ENCODE measurements around the gene WFIKKN2. TPM values are rescaled to one million over a fixed set of nuclear protein-coding genes. Genes with fewer than 3 reads are reported as not detected.

WFIKKN2 gene
- total and polyA plus RNA-seq, 7 donors: 0.09 to 3.4 (median 0.32) TPM

DNA sequence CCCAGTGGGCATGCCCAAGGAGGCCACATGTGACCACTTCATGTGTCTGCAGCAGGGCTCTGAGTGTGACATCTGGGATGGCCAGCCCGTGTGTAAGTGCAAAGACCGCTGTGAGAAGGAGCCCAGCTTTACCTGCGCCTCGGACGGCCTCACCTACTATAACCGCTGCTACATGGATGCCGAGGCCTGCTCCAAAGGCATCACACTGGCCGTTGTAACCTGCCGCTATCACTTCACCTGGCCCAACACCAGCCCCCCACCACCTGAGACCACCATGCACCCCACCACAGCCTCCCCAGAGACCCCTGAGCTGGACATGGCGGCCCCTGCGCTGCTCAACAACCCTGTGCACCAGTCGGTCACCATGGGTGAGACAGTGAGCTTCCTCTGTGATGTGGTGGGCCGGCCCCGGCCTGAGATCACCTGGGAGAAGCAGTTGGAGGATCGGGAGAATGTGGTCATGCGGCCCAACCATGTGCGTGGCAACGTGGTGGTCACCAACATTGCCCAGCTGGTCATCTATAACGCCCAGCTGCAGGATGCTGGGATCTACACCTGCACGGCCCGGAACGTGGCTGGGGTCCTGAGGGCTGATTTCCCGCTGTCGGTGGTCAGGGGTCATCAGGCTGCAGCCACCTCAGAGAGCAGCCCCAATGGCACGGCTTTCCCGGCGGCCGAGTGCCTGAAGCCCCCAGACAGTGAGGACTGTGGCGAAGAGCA lies 4.4 kb downstream of the WFIKKN2 start:
- Histone ChIP-seq H3K4me3 (no peak overlapping the region), H3K9me3 (no peaks in the 10 kb centered on the region), H3K36me3 (ENCODE audit: insufficient read depth in 1 of 2, low read depth in 1 of 2) (no peaks in the 10 kb centered on the region), H3K27me3 (ENCODE audit: insufficient read depth in 3 of 3, low read length in 2 of 3) (no peaks in the 10 kb centered on the region), H3K4me1 (peaks cover 8% of the 10 kb centered on the region), H3K27ac (no peak overlapping the region)
- no peak for DNase-seq
- intact Hi-C loops (cut with DNase I): loop anchor here (2.0 to 10.0 kb wide), 5 partner anchors 23 to 355 kb away; partner anchors contain the start of gene SPATA20 (in 1 of the 2)
- no peak for TF ChIP-seq CTCF (IDR thresholded peaks at IDR 0.05)
- no peak for ATAC-seq
- 91 to 96% (median 94%) methylated on average over 29 of the region's 29 CpGs for WGBS, 3 donors

DNA sequence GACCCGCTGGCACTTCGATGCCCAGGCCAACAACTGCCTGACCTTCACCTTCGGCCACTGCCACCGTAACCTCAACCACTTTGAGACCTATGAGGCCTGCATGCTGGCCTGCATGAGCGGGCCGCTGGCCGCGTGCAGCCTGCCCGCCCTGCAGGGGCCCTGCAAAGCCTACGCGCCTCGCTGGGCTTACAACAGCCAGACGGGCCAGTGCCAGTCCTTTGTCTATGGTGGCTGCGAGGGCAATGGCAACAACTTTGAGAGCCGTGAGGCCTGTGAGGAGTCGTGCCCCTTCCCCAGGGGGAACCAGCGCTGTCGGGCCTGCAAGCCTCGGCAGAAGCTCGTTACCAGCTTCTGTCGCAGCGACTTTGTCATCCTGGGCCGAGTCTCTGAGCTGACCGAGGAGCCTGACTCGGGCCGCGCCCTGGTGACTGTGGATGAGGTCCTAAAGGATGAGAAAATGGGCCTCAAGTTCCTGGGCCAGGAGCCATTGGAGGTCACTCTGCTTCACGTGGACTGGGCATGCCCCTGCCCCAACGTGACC lies 5.0 kb downstream of the WFIKKN2 start:
- Histone ChIP-seq H3K27ac (no peak overlapping the region), H3K36me3 (ENCODE audit: insufficient read depth in 1 of 2, low read depth in 1 of 2) (no peaks in the 10 kb centered on the region), H3K27me3 (ENCODE audit: insufficient read depth in 3 of 3, low read length in 2 of 3) (no peaks in the 10 kb centered on the region), H3K4me3 (no peak overlapping the region), H3K9me3 (no peaks in the 10 kb centered on the region), H3K4me1 (peaks cover 13% of the 10 kb centered on the region)
- intact Hi-C loops (cut with DNase I): loop anchor here in 1 of 2 donors (2.0 to 5.0 kb wide), 3 partner anchors 24 to 293 kb away; partner anchors contain the start of gene SPATA20
- WGBS, 3 donors: 84 to 90% (median 87%) methylated on average over 26 to 29 of the region's 29 CpGs
- TF ChIP-seq CTCF (IDR thresholded peaks at IDR 0.05): no peak
- ATAC-seq (no peak), DNase-seq (no peak)

GRCh38 chr17:50841277-50841948 lies 6.0 kb downstream of the WFIKKN2 start:
- DNase-seq (no peak), ATAC-seq (no peak)
- TF ChIP-seq CTCF (IDR thresholded peaks at IDR 0.05): no peak
- Histone ChIP-seq H3K9me3 (no peaks in the 10 kb centered on the region), H3K27ac (no peak overlapping the region), H3K36me3 (ENCODE audit: insufficient read depth in 1 of 2, low read depth in 1 of 2) (no peaks in the 10 kb centered on the region), H3K27me3 (ENCODE audit: insufficient read depth in 3 of 3, low read length in 2 of 3) (no peaks in the 10 kb centered on the region), H3K4me3 (no peak overlapping the region), H3K4me1 (peaks cover 22% of the 10 kb centered on the region)
- 67 to 70% (median 69%) methylated on average over 11 of the region's 11 CpGs for WGBS, 3 donors
- intact Hi-C loops (cut with DNase I): loop anchor here in 1 of 2 donors (2.0 to 5.0 kb wide), 3 partner anchors 25 to 294 kb away; partner anchors contain the start of gene SPATA20

DNA sequence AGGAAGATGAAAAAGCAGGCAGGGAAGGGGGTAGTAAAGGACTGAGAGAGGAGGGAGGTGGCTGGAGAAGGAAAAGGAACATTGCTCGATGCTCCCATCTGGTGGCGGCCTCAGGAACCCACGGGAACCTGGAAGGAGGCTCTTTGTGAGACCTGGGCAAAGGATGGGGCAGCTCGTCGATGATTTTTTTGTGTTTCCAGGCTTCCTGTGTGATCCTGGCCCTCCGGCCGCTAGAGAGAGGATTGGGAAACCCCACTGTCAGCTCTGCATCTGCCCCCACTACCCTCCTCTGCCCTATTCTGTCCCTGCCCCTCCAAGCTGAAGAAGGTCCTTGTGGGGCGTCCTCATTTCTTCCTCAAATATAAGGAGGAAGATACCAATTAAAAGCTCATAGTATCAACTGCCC lies 6.6 kb downstream of the WFIKKN2 start:
- Histone ChIP-seq H3K4me1 (peaks cover 26% of the 10 kb centered on the region), H3K27ac (no peak overlapping the region), H3K36me3 (ENCODE audit: insufficient read depth in 1 of 2, low read depth in 1 of 2) (no peaks in the 10 kb centered on the region), H3K4me3 (no peak overlapping the region), H3K9me3 (no peaks in the 10 kb centered on the region), H3K27me3 (ENCODE audit: insufficient read depth in 3 of 3, low read length in 2 of 3) (no peaks in the 10 kb centered on the region)
- intact Hi-C loops (cut with DNase I): loop anchor here (2.0 to 5.0 kb wide), 5 partner anchors 23 to 295 kb away; partner anchors contain the start of gene SPATA20 (in 2 of the 2)
- ATAC-seq: peak; percentile 51 to 68 (median 58)
- DNase-seq: peak; percentile 64 to 80
- WGBS, 3 donors: 15 to 20% (median 18%) methylated on average over 8 of the region's 8 CpGs
- peak; percentile 83 for TF ChIP-seq CTCF (IDR thresholded peaks at IDR 0.05)

All from psoas muscle (tissue), 8 donors.